SK-N-SH (cell line): ENCODE data around the gene PHACTR3.

Source experiments
- CHD2 ChIP-seq: fragments of 150-350 bp; IDR thresholded peaks from 2 replicates; pipeline ENCODE4 v1.6.1; 2018; ENCODE audit warnings: low read length; ENCODE audit not compliant: partially characterized antibody
- EP300 ChIP-seq, 2 experiments: IDR thresholded peaks; 2 replicates each; pipeline versions ENCODE4 v1.4.0 to v1.6.1; 2012; ENCODE audit warnings: borderline replicate concordance in 1 of 2, low read depth in 1 of 2, low read length in 1 of 2
- EZH2phosphoT487 ChIP-seq: fragments of 200-600 bp; sonication (generic); IDR thresholded peaks from 2 replicates; pipeline ENCODE4 v1.6.1; 2017; ENCODE audit warnings: low read depth, mixed run types, mild to moderate bottlenecking, antibody characterized with exemption, moderate library complexity, borderline replicate concordance
- MEF2A ChIP-seq: IDR thresholded peaks from 2 replicates; pipeline ENCODE4 v1.4.0; 2012; ENCODE audit warnings: low read depth, borderline replicate concordance
- NFIC ChIP-seq: IDR thresholded peaks from 2 replicates; pipeline ENCODE4 v1.4.0; 2012; ENCODE audit warnings: borderline replicate concordance
- RAD21 ChIP-seq: IDR thresholded peaks from 2 replicates; pipeline ENCODE4 v1.6.1; 2012; ENCODE audit warnings: mild to moderate bottlenecking, low read length
- RFX5 ChIP-seq: IDR thresholded peaks from 2 replicates; pipeline ENCODE4 v1.6.1; 2012; ENCODE audit warnings: mild to moderate bottlenecking, improper control_type of control experiment, low read length
- RXRA ChIP-seq: IDR thresholded peaks from 2 replicates; pipeline ENCODE4 v1.4.0; 2012; ENCODE audit warnings: low read depth, mild to moderate bottlenecking, borderline replicate concordance
- SMC3 ChIP-seq: IDR thresholded peaks from 2 replicates; pipeline ENCODE4 v1.6.1; 2012; ENCODE audit warnings: low read depth, low read length, improper control_type of control experiment
- TEAD4 ChIP-seq: IDR thresholded peaks from 2 replicates; pipeline ENCODE4 v1.4.0; 2012; ENCODE audit warnings: mild to moderate bottlenecking, borderline replicate concordance; ENCODE audit not compliant: insufficient read depth
- TF ChIP-seq, protein P1 (sequence below): fragments of 200-600 bp; sonication (generic); IDR thresholded peaks from 2 replicates; pipeline ENCODE4 v1.6.1; 2017; ENCODE audit warnings: antibody characterized with exemption, mild to moderate bottlenecking, moderate library complexity

GRCh38 chr20:59808729-59809381 lies 204.5 kb downstream of the PHACTR3 start:
- TF ChIP-seq, protein P1, sequence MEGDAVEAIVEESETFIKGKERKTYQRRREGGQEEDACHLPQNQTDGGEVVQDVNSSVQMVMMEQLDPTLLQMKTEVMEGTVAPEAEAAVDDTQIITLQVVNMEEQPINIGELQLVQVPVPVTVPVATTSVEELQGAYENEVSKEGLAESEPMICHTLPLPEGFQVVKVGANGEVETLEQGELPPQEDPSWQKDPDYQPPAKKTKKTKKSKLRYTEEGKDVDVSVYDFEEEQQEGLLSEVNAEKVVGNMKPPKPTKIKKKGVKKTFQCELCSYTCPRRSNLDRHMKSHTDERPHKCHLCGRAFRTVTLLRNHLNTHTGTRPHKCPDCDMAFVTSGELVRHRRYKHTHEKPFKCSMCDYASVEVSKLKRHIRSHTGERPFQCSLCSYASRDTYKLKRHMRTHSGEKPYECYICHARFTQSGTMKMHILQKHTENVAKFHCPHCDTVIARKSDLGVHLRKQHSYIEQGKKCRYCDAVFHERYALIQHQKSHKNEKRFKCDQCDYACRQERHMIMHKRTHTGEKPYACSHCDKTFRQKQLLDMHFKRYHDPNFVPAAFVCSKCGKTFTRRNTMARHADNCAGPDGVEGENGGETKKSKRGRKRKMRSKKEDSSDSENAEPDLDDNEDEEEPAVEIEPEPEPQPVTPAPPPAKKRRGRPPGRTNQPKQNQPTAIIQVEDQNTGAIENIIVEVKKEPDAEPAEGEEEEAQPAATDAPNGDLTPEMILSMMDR: no peak
- TF ChIP-seq CHD2 (no peak), RAD21 (no peak), EP300 (IDR thresholded peaks at IDR 0.05; ENCODE audit: borderline replicate concordance in 1 of 2, low read depth in 1 of 2, low read length in 1 of 2) (no peak), TEAD4 (no peak), EZH2phosphoT487 (no peak), NFIC (no peak), MEF2A (no peak), RFX5 (no peak), RXRA (no peak), SMC3 (no peak)
